Aorta (tissue), 5 donors: ENCODE results near the gene GUCA1A. TPM values are rescaled to one million over a fixed set of nuclear protein-coding genes. Genes with fewer than 3 reads are reported as not detected.

Experiments used
- ATAC-seq: fragments of 200-7000 bp; cut with Tn5 transposase; one replicate; pipeline ENCODE4 v1.9.1; 2022; ENCODE audit warnings: moderate library complexity; ENCODE audit not compliant: low FRiP score
- DNase-seq, 2 donors: peaks; one replicate each; pipeline ENCODE4 v3.0.0-alpha.2; 2020
- H3K27ac ChIP-seq, 2 donors: one replicate each; pipeline ENCODE4 v1.5.1; 2013; ENCODE audit warnings: low read length in 2 of 2, mild to moderate bottlenecking in 2 of 2, moderate library complexity in 2 of 2, control low read depth in 1 of 2, inconsistent platforms in 1 of 2, low read depth in 1 of 2
- H3K27me3 ChIP-seq, 2 donors: one replicate each; pipeline ENCODE4 v1.6.1; 2013; ENCODE audit warnings: control low read depth in 1 of 2, low read length in 1 of 2, mild to moderate bottlenecking in 1 of 2, moderate library complexity in 1 of 2; ENCODE audit not compliant: insufficient read depth in 2 of 2, control insufficient read depth in 1 of 2
- H3K36me3 ChIP-seq, 2 donors: one replicate each; pipeline ENCODE4 v1.6.1; 2013; ENCODE audit warnings: control low read depth in 1 of 2, low read length in 1 of 2, mild to moderate bottlenecking in 1 of 2; ENCODE audit not compliant: insufficient read depth in 2 of 2, control insufficient read depth in 1 of 2
- H3K4me1 ChIP-seq, 2 donors: one replicate each; pipeline ENCODE4 v1.6.1; 2013; ENCODE audit warnings: low read length in 2 of 2, control low read depth in 1 of 2, mild to moderate bottlenecking in 1 of 2, moderate library complexity in 1 of 2; ENCODE audit not compliant: insufficient read depth in 2 of 2, control insufficient read depth in 1 of 2
- H3K4me3 ChIP-seq, 2 donors: one replicate each; pipeline ENCODE4 v1.5.1; 2013; ENCODE audit warnings: low read length in 2 of 2, control low read depth in 1 of 2, mild to moderate bottlenecking in 1 of 2
- H3K9me3 ChIP-seq: one replicate; pipeline ENCODE4 v1.6.1; 2013; ENCODE audit warnings: mild to moderate bottlenecking, low read length; ENCODE audit not compliant: control insufficient read depth
- WGBS, 2 donors: extraction: QIAGEN DNeasy Blood & Tissue Kit; methylation state at CpG; one replicate each; pipeline ENCODE4 v1.1.7; 2013; 5-methylcytosine and 5-hydroxymethylcytosine counted together
- intact Hi-C, 2 donors: fragments of 100-400 bp; cut with DNase I; formaldehyde crosslinking; loops; one replicate each; pipeline versions ENCODE4 v1.14.2 to v1.15.0; 2022
- polyA plus RNA-seq, 2 donors: library from polyadenylated mRNA; stranded (reverse); fragments of 200-250 nt; gene quantifications; one replicate each; pipeline ENCODE4 v1.2.3, GENCODE V29; 2013
- total RNA-seq, 2 donors: library from RNA; stranded (reverse); fragmentation: NEBNext Ultra II Directional; extraction: Animal tissue kit (Norgen Biotek cat#: 25700); gene quantifications; one replicate each; pipeline ENCODE4 v1.2.1, GENCODE V29; 2021
- donor health status: healthy with polysubstance abuse.
- donor health status: Bipolar disorder and iron deficiency.
- donor health status: DM: no; HTN: no; CAD: no.
- donor health status: DM: no; HTN: no; CAD: no.
- donor health status: DM: yes; HTN: yes; CAD: no.

The GUCA1A gene
- total and polyA plus RNA-seq, 4 donors = not detected

DNA sequence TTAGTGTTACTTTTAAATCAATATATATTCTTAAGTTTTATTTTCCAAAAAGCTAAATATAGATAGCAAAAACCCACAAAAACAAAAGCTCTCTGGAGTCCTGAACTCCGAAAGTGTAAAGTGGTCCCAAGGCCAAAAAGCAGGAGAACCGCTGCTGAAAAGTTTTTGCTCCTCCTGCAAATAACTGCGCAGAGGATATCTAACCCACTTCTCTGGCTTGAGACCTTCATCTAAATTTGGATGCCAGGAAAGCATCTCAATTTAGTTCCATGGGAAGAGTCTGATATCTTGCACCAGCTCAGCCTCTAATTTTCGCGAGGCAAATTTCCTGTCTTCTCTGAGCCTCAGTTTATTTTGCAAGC is 44.0 kb downstream of the GUCA1A start:
- WGBS, 2 donors = 0 to 1% methylated on average over 5 of the region's 5 CpGs
- no peak overlapping the region for H3K27ac ChIP-seq

DNA sequence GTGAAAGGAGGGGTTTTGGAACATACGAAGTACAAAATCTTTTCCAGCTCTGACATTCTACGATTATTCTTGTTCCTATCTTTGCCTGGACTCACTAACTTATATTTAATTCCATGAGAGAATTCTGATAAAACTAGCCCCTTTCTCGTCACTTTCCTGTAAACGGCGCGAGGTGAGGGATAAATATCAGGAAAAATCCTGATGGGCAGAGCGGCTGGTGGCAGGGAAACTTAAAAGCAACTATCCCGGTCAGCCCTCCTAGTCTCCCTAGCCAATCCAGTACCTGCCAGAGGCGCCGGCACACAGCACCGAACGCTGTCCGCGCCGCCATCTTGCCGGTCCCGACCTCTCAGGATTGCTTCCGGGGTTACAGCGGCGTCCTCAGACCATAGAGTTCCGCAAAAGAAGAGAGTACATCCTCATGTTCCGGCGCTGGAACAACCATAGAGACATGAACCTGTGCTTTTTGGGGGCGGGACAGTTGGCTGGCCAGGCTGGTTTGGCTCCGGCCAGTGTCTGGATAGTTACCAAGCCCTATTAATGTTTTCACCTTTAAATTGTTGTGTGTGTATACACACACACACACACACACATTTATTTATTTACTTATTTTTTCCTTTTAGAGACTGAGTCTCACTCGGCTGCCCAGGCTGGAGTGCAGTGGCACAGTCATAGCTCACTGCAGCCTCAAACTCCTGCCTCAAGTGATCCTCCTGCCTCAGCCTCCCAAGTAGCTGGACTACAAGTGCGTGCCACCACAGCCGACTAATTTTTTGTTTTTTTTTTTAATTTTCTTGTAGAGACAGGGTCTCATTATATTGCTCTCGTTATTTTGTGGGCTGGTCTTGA is 44.6 kb downstream of the GUCA1A start, which contains the start of gene MRPS10:
TSS of gene MRPS10 (minus strand) at position 343 of the 849 bp plus-strand sequence. CDS start at position 331, 12 bp downstream.
- peak; percentile 94 to 96 for DNase-seq
- peak within 1 kb of the TSS; percentile 72 to 88 for H3K4me3 ChIP-seq
- peaks cover 0 to 2% of the 10 kb centered on the region in 2 donors for H3K36me3 ChIP-seq
- H3K27ac ChIP-seq = no peak within 1 kb of the TSS
- peak; percentile 99 for ATAC-seq
- 9% methylated on average over 29 of the region's 29 CpGs for WGBS, 2 donors
- no peaks in the 10 kb centered on the region for H3K4me1 ChIP-seq
- intact Hi-C loops = loop anchor here (5.0 to 10.0 kb wide), 3 partner anchors 235 to 330 kb away; partner anchors contain the start of genes BYSL (in 1 of the 2), MED20 (in 1 of the 2) and TRERF1 (in 1 of the 2)
- H3K9me3 ChIP-seq = no peaks in the 10 kb centered on the region
- no peaks in the 10 kb centered on the region for H3K27me3 ChIP-seq

More for the DNA sequence above, 44.0 kb downstream of the GUCA1A start:
- no peak for ATAC-seq
- Histone ChIP-seq H3K9me3 (no peaks in the 10 kb centered on the region), H3K27me3 (no peaks in the 10 kb centered on the region), H3K4me3 (peak overlapping the region; percentile 72 to 88), H3K36me3 (peaks cover 0 to 2% of the 10 kb centered on the region in 2 donors), H3K4me1 (no peaks in the 10 kb centered on the region)
- no peak for DNase-seq
- intact Hi-C loops = loop anchor here (5.0 to 10.0 kb wide), 3 partner anchors 235 to 330 kb away; partner anchors contain the start of genes BYSL (in 1 of the 2), MED20 (in 1 of the 2) and TRERF1 (in 1 of the 2)

DNA sequence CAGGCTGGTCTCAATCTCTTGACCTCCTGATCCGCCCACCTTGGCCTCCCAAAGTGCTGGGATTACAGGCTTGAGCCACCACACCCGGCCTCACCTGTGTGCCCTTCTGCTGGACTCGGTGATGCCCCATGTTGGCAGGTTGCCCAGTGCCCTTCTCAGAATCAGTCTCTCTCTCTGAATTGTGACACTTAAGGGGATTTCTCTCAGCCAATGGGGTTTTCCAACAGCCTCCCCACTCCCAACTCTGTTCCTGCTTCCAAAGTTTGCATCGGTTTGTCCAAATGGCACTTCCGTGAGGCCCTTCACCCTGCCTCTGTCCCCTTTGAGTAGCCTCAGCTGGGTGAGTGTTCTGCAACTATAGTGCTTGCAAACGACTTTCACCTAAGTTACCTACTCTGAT is 47.6 kb downstream of the GUCA1A start:
- no peak overlapping the region for H3K27ac ChIP-seq
- no peaks in the 10 kb centered on the region for H3K36me3 ChIP-seq
- H3K27me3 ChIP-seq = no peaks in the 10 kb centered on the region
- no peaks in the 10 kb centered on the region for H3K4me1 ChIP-seq
- H3K9me3 ChIP-seq = no peaks in the 10 kb centered on the region
- no peak for DNase-seq
- no peak overlapping the region for H3K4me3 ChIP-seq
- 73 to 75% methylated on average over 6 of the region's 6 CpGs for WGBS, 2 donors
- ATAC-seq = no peak
- intact Hi-C loops = no loop called here

DNA sequence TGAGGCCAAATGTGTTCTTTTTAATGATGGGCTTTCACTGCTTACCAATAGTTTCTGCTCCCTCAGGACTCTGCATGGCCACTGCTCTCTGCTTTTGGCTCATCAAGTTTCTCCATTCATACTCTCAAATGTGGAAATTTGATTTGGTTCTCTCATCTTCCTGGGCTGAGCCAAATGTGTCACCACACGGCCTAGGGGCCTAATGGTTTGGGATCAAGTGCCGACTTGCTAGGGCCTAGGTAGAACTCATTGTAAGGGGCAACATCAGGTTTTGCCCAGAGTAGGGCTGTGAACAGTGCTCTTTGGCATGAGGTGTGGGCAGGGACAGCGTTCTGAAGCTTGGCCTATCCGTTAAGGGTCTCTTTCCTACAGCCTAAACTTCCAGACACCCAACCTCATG is 48.4 kb downstream of the GUCA1A start:
- Histone ChIP-seq H3K27me3 (no peaks in the 10 kb centered on the region), H3K4me3 (no peak overlapping the region), H3K9me3 (no peaks in the 10 kb centered on the region), H3K27ac (no peak overlapping the region), H3K4me1 (no peaks in the 10 kb centered on the region), H3K36me3 (no peaks in the 10 kb centered on the region)
- WGBS, 2 donors = 70 to 75% methylated on average over 4 of the region's 4 CpGs
- no peak for DNase-seq
- intact Hi-C loops = no loop called here
- ATAC-seq = no peak

DNA sequence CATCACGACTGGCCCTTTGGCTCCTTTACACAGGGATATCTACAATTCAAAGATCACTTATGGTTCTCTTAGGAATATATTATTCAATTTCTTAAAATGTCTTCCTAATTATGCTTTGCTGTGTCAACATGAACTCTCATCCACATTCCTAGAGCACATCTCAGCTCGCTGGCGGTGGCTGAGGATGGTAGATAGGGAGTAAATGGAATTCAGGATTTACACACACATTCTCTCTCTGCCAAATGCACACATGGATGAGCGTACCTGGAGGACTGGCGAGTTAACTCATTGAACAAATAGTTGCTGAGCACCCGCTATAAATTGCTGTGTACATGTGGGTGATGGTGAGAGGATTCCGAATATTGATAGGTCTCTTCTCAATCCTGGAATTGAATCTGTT is 49.3 kb downstream of the GUCA1A start:
- no peaks in the 10 kb centered on the region for H3K36me3 ChIP-seq
- intact Hi-C loops = no loop called here
- WGBS, 2 donors = 72 to 90% methylated on average over 7 of the region's 7 CpGs
- no peaks in the 10 kb centered on the region for H3K4me1 ChIP-seq
- H3K27ac ChIP-seq = no peak overlapping the region
- H3K27me3 ChIP-seq = no peaks in the 10 kb centered on the region
- DNase-seq (no peak), ATAC-seq (no peak)
- no peak overlapping the region for H3K4me3 ChIP-seq
- no peaks in the 10 kb centered on the region for H3K9me3 ChIP-seq

DNA sequence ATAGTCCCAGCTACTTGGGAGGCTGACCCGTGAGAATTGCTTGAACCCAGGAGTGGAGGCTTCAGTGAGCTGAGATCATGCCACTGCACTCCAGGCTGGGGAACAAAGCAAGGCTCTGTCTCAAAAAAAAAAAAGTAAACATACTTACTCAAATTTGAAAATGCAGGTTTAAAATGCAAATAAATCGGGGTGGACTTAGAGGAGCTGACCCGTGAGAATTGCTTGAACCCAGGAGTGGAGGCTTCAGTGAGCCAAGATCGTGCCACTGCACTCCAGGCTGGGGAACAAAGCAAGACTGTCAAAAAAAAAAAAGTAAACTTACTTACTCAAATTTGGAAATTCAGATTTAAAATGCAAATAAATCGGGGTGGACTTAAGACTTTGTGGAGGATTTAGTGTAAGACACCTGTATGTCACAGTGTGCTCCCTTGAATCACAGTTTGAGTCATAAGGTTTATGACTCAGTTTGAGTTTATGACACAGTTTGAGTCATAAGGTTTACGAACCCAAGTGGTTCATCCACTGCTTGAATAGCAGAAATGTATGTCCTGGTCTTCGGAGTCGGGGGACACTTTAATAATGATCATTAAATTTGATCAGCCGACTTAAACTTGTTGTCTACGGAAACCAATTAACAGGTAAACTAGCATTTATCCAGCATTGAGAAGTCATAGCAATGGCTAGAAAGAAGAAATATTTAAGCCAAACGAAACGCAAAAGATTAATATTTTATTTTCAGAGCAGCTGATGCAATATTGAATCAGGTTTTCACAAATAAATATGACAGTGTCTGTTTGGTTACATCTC is 51.3 kb downstream of the GUCA1A start:
- Histone ChIP-seq H3K36me3 (no peaks in the 10 kb centered on the region), H3K4me3 (no peak overlapping the region), H3K9me3 (no peaks in the 10 kb centered on the region), H3K27ac (no peak overlapping the region), H3K27me3 (no peaks in the 10 kb centered on the region), H3K4me1 (no peaks in the 10 kb centered on the region)
- WGBS, 2 donors = 69 to 87% methylated on average over 12 of the region's 12 CpGs
- no peak for DNase-seq
- no peak for ATAC-seq
- intact Hi-C loops = no loop called here

DNA sequence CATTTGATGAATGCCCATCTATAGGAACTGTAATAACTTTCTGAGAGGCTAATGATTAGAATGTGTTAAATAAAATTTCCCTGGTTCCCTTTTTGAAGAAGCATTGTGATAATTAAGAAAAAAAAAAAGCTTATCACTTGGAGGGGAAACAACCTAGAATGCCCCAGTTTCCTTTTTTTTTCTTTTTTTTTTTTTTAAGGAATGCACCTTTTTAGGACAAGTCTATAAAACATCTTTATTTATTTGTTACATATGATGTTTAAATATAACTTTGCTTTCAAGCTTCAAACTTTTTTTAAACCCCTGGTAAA is 51.8 kb downstream of the GUCA1A start:
- intact Hi-C loops = no loop called here

DNA sequence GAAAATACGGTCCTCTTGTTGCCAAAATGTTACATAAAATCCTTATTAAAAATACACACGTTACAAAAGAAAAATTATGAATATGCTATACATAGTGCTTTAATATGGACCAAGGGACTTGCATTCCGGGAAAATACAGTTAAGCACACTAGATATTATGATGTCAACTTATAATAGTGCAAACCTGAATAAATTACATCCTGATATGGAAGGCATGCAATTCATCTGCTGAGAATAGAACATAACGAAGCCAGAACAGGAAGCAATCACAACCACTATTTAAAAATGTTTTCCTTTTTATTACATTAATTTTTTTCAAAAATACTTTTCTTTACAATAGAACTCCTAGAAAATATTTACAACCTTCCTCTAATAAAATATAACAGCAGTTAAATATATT is 52.3 kb downstream of the GUCA1A start:
- Histone ChIP-seq H3K4me1 (no peaks in the 10 kb centered on the region), H3K36me3 (no peaks in the 10 kb centered on the region), H3K9me3 (no peaks in the 10 kb centered on the region), H3K27me3 (no peaks in the 10 kb centered on the region), H3K4me3 (no peak overlapping the region), H3K27ac (no peak overlapping the region)
- DNase-seq = no peak
- 34 to 35% methylated on average over 4 of the region's 4 CpGs for WGBS, 2 donors
- no peak for ATAC-seq
- intact Hi-C loops = no loop called here

More for the DNA sequence above, 51.8 kb downstream of the GUCA1A start:
- Histone ChIP-seq H3K4me3 (no peak overlapping the region), H3K36me3 (no peaks in the 10 kb centered on the region), H3K27ac (no peak overlapping the region), H3K4me1 (no peaks in the 10 kb centered on the region), H3K9me3 (no peaks in the 10 kb centered on the region), H3K27me3 (no peaks in the 10 kb centered on the region)
- DNase-seq = no peak
- ATAC-seq = no peak
